Endometrial microvascular endothelial cells (primary cell): ENCODE measurements around the gene ADAMTSL2. TPM values are rescaled to one million over a fixed set of nuclear protein-coding genes. Genes with fewer than 3 reads are reported as not detected.

Experiments
- in situ Hi-C: cut with HindIII; loops from 2 replicates; pipeline ENCODE4 v1.10.0; 2017; ENCODE audit warnings: low sequenced_read_pairs, low pct_unique_long_range_greater_than_20kb; ENCODE audit errors: inconsistent ontology term
- total RNA-seq: library from RNA; depleted of rRNA; stranded (reverse); fragments of >200 nt; gene quantifications from one replicate; pipeline ENCODE4 v1.2.3, GENCODE V29; 2015; ENCODE audit errors: inconsistent ontology term

Gene ADAMTSL2
- total RNA-seq, 1 donor from 2014 or later, result not detected

DNA sequence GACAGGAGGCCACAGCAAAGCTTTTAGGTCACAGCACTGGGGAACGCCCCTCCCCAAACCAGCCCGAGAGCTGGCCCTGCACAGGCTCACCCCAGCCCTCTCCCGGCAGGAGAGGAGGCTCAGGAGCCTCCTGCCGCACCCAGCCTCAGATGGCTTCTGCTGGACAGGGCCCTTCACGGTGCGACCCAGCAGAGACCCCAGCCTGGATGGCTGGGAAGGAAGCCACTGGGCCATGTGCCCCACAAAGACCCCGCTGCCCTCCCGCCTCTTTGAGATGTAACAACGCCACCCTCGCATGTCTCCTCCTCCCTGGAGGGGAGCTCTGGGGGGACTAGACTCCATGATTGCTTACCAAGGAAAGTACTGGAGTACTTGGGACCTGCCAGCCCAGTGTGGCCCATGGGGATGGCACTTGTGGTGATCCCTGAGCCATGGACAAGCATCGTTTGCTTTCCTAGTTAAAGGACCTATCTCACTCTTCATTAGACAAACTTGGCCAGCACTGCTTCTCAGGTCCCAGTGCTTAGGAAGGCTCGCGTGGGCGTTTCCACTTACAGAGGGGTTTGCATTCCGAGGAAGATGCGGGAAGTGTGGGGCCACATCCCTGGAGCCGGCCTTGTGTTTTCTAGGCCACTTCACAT is 18.8 kb upstream of the ADAMTSL2 start:
- in situ Hi-C loops, result no loop called here

DNA sequence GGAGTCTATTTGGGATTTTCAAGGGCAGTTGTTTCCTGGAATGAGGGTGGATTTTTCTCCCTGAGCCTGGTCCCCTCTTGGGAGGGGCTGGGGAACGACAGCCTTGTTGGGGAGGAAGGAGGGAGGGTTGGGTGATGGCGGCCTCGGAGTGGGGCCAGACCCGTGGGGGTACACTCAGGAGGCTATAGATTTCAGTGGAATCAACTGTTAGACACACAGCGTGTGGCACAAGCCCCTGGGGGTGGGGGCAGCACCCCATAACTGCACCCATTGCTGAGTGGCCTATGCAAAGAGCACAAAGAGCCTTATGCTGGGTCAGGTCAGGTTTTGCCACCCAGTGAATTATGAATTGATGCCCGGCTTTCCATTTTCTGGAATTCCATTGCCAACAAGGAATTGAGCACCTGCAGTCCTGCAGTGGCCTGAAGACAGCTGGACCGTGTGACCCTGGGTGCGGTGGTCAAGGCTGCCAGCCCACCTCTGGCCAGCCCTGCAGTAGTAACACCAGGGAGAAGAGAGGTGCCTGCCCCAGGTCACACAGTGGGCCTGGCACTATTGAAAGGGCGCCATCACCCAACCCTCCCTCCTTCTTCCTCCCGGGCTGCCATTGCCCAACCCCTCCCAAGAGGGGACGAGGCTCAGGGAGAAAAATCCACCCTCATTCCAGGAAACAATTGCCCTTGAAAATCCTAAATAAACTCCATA is 18.1 kb upstream of the ADAMTSL2 start:
- in situ Hi-C loops, result no loop called here

DNA sequence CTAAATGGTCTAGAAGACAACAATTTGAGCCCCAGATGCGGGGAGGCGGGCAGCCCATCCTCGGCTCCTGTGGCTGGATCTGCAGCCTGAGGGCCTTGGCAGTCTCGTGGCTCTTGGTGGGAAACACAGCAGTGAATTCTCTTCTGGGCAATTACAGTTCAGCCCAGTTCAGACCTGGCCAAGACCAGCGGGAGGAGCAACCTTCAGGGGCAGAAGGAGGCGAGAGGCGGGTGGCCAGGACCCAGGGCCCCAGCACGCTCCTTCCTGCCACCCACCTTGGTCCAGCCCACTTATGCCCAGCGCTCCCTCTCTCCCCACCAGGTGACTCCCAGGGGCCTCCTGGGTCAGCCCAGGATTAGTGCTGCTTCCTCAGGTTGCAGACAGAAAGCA is 17.5 kb upstream of the ADAMTSL2 start:
- in situ Hi-C loops, result no loop called here

DNA sequence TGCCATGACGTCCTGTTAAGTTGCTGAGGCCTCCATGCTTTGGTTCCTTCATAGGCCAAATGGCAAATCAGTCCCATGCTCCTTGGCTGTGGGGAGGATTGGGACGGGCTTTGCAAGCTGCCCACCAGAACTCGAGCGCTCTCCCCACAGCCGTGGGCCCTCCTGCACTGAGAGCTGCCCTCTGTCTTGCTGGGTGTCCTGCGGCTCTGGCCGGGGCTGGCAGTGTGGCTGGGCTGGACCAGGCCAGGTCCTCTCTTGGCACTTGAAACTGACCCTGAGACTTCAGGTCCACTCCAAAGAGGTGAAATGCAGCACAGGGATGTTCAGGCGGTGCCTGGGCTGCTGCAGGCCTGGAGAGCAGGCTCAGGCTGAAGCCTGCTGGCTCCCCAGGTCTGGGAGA is 16.8 kb upstream of the ADAMTSL2 start:
- in situ Hi-C loops, result no loop called here

DNA sequence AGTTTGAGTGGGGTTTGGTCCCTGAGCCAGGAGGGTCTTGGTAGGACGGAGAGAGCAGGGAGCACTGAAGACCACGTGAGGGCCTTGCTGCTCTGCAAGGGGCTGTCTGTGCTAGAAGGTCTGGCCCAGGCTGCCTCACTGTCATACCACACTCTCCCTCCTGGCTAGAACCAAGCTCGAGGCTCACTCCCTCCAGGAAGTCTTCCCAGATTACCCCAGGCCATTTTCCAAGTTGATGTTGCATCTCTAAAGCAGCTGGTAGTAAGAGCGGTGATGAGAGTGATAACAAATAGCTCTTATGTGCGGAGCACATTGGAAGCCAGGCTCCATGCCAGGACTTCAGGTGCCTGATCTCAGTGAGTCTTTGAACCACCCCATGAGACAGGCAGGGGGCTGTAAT is 16.3 kb upstream of the ADAMTSL2 start:
- in situ Hi-C loops, result no loop called here

DNA sequence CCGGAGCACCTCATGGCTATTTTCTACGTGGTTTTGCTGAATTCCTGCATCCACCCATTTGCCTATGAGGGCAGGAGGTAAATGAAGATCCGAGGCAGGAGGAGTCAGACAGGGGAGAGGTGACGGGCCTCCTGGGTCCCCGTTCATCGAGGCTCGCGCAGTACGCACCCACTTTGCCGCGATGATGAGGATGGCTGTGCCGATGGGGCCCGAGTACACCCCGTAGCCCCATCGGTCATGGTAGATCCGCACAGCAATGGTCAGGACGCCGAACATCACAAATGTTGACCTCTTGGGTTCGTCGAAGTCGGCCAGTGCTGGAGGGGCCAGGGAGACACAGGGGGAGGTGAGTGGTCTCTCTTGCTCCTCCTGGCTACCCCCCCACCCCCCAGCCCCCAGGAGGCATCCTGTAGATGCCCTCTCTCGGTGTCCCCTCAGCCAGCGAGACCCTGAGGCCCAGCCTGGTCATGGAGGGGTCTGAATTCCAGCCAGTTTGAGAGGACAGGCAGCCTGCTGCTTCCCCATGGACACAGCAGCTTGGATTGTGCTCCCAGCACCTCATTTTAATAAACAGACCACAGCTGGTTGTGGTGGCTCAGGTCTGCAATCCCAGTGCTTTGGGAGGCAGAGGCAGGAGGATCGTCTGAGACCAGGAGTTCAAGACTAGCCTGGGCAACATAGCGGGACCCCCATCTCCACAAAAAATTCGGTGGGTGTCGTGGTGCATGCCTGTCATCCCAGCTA is 15.6 kb upstream of the ADAMTSL2 start:
- in situ Hi-C loops, result no loop called here

DNA sequence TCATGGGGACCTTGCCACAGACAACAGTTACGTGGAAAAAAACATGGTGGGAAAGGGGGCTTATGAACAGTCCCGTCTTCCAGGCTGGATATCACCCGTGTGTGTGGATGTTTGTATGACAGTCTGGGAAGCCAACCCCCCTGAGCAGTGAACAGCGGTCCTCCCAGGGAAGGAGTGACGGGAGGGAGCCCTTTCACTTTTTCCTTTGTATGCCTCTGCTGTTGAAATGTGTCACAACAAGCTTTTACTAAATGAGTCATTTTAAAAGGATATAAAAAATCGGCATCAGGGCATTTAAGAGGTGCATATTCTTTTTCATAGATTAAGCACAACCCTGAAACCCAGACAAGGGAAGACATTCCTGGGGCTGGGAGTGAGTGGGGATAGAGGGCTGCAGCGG is 14.8 kb upstream of the ADAMTSL2 start:
- in situ Hi-C loops, result no loop called here

DNA sequence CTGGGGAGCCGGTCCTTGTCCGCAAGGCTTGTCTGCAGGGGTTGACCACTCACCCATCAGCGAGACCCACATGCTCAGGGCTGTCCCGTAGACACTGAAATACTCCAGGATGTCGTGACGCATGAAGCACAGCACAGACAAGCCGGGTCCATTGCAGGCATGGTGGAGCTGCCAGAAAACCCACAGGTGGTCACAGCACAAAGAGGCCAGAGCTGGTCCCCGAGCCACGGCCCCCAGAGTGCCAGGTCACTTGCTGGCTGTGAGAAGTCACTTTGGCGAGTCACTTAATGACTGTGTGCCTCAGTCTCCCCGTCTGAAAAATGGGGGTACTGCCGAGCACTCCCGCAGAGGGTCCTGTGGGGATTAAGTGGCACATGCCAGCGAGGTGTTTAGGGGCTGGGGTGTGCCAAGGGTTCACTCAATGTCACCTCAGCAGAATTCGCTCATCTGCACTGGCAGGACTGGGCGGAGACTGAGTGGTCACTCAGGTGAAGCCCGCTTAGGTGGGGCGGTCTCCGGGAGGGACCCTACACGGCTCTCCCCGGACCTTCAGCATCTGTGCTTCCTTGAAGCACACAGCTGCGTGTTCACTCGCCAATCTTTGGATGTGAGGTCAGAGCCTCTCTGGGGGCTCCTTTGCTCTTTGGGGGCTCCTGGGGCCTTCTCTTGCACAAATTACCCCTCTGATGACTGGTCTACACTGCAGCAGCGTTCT is 14.2 kb upstream of the ADAMTSL2 start:
- in situ Hi-C loops, result no loop called here

GRCh38 chr9:133521122-133522072 is 13.1 kb upstream of the ADAMTSL2 start:
- in situ Hi-C loops, result no loop called here

DNA sequence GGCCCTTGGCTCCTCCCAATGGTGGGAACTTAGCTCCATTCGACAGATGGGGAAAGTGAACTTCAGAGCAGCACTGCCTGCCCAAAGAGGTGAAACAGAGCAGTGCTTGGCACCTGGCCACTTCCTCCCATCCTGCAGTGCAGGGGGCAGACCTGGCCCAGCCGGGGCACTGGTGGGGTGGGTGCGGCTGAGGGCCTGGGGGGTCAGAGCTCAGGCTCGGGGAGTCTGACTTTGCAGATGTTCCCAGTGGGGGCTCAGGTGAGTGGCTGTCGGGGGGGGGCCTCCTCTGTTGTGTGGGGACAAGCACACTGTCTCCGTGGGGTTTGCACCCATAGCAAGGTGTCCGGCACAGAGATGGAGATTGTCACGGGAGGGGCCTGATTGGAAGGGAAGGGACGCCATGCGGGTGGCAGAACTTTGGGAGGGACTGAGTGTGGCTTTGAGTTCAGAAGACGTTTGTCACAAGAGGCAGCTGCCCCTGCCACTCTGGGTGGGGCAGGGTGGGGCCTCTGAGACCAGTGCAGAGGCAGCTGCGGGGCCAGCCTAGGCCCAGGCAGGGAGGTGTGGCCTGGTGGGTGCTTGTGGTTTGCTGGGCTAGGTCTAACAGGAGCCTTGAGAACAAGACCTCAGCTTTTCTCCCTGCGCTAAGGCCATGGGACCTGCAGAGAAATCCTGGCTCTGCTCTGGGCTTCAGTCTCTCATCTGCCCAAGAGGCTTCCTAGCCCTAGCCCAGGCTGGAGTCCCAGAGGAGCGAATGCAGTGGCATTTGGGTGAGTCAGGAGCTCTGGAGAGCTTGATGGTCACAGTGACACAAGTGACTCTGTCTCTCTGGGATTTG is 12.2 kb upstream of the ADAMTSL2 start:
- in situ Hi-C loops, result no loop called here

DNA sequence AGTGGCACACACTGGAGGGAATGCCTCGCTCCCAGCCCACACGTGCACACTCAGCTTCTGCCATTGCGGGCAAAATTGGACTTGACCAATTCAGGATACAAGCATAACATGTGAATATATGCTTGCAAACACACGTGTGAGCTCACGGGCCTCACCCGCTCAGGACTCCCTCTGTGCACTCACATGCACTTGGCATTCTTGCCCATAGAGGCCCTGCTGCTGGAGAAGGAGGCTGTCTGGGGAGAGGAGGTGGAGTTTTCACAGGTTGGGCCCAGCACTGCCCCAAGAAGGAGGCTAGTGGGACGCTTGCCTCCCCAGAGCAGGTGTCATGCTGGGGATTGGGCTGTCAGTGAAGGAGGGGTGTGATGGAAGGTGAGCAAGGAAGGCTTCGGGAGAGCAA is 11.4 kb upstream of the ADAMTSL2 start:
- in situ Hi-C loops, result no loop called here

DNA sequence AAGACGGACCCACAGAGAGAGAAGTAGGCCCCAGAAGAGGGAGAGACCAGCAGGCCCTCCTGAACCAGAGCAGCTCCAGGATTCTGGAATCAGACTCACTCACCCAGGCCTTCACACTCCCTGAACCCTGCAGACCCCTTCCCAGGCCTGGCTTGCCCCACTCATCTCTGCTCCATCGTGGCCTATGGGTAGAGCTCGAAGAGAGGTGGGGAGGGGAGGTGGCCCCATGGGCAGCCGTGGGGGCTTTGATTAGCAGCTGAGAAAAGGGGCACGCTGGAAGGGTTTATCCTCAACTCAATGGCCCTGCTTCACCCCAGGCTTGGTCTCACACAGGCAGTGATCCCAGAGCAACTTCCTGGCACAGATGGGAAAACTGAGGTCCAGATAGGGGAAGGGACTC is 10.4 kb upstream of the ADAMTSL2 start:
- in situ Hi-C loops, result no loop called here

DNA sequence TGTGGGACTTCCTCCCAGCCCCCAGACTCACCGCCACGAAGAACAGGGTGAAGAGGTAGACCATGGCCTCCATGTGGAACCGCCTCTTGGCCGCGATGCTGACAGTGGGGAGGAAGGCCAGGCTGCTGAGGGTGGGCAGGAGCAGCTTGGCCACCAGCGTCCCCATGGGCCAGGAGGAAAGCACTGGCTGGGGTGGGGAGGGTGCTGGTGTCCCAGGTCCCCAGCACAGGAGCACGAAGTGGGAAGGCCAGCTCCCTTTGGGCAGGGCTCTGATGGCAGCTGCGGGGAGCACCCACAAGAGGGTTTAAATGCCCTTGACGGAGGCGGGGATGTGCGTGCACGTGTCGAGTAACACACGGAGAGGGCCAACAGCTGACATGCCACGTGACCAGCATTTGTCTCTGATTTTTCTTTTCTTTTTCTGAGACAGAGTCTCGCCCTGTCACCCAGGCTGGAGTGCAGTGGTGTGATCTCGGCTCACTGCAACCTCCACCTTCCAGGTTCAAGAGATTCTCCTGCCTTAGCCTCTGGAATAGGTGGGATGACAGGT is 9.8 kb upstream of the ADAMTSL2 start, which contains the start of gene MYMK:
MYMK (minus strand) TSS at position 281 of the 550 bp plus-strand sequence; CDS start at position 166, 115 bp downstream.
- in situ Hi-C loops, result no loop called here

DNA sequence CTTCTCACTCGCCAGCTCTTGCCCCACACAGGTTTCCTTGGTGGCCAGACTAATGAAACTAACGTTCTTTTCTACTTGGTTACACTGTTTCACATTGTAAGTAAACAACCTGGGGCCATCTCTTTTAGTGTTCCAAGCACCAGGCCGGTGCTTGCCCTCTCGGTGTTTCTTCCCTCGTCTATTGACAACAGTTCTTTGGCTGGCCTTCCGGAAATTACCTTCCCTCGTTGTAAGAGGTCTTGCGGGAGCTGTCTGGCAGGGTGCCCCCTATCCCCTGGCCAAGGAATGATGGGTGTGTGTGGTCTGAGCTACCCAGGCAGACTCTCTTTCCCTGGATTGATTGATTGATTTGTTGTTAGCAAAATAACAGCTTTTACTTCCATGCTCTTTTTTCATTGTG is 8.8 kb upstream of the ADAMTSL2 start:
- in situ Hi-C loops, result no loop called here

- in situ Hi-C loops, result no loop called here
Observed at GRCh38 chr9:133526721-133527321, 7.7 kb upstream of the ADAMTSL2 start.

GRCh38 chr9:133527444-133527920 is 7.0 kb upstream of the ADAMTSL2 start:
- in situ Hi-C loops, result no loop called here
